Right cardiac atrium (tissue), 5 donors: ENCODE data around the gene CNTN4. TPM values are rescaled to one million over a fixed set of nuclear protein-coding genes. Genes with fewer than 3 reads are reported as not detected.
A peak's percentile ranks its signal among the peaks of the same experiment; 100 is the strongest.

Source experiments
- ATAC-seq, 2 donors: fragments of 200-7000 bp; cut with Tn5 transposase; one replicate each; pipeline versions ENCODE4 v1.8.0 to v1.9.1; 2020; ENCODE audit warnings: moderate library complexity in 2 of 2, mild to moderate bottlenecking in 1 of 2
- DNase-seq, 3 donors: peaks; one replicate each; pipeline ENCODE4 v3.0.0-alpha.2; 2020
- H3K27ac ChIP-seq: one replicate; pipeline ENCODE4 v1.5.1; 2013; ENCODE audit warnings: mild to moderate bottlenecking, low read length, control low read depth, moderate library complexity
- H3K27me3 ChIP-seq: one replicate; pipeline ENCODE4 v1.6.1; 2013; ENCODE audit not compliant: control insufficient read depth, insufficient read depth
- H3K4me1 ChIP-seq: one replicate; pipeline ENCODE4 v1.6.1; 2013; ENCODE audit warnings: low read length; ENCODE audit not compliant: control insufficient read depth, insufficient read depth
- H3K4me3 ChIP-seq: one replicate; pipeline ENCODE4 v1.5.1; 2013; ENCODE audit warnings: low read length, control low read depth
- H3K9me3 ChIP-seq: one replicate; pipeline ENCODE4 v1.6.1; 2013; ENCODE audit warnings: low read length; ENCODE audit not compliant: control insufficient read depth
- WGBS: extraction: QIAGEN DNeasy Blood & Tissue Kit; methylation state at CpG from one replicate; pipeline ENCODE4 v1.1.7; 2013; 5-methylcytosine and 5-hydroxymethylcytosine counted together
- intact Hi-C, 4 donors: fragments of 100-400 bp; cut with DNase I; formaldehyde crosslinking; loops; one replicate each; pipeline versions ENCODE4 v1.11.0 to v1.14.0; 2022 to 2023
- polyA plus RNA-seq: library from polyadenylated mRNA; stranded (reverse); fragments of 200-250 nt; gene quantifications from one replicate; pipeline ENCODE4 v1.2.3, GENCODE V29; 2013
- total RNA-seq, 4 donors: library from RNA; stranded (reverse); fragmentation: NEBNext Ultra II Directional; extraction: Animal tissue kit (Norgen Biotek cat#: 25700); gene quantifications; one replicate each; pipeline ENCODE4 v1.2.1, GENCODE V29; 2021
- donor health status: healthy with polysubstance abuse.
- donor health status: DM: no; HTN: yes; CAD: no.
- donor health status: DM: no; HTN: no; CAD: no.
- donor health status: DM: no; HTN: yes; CAD: no; lungs with severe emphysema.
- donor health status: DM: yes; HTN: yes; CAD: no.

CNTN4 gene
- total and polyA plus RNA-seq, 5 donors = 1.7 to 6.8 (median 2.8) TPM

- no peak for ATAC-seq
- Histone ChIP-seq H3K4me1 (no peaks in the 10 kb centered on the region), H3K27me3 (no peaks in the 10 kb centered on the region), H3K27ac (no peak overlapping the region), H3K9me3 (no peaks in the 10 kb centered on the region), H3K4me3 (no peak overlapping the region)
- intact Hi-C loops = no loop called here
- DNase-seq = no peak
- 93% methylated on average over 5 of the region's 5 CpGs for WGBS
These were observed 607.6 kb downstream of the CNTN4 start for GRCh38 chr3:2706144-2706835.

GRCh38 chr3:2706836-2707210 lies 608.2 kb downstream of the CNTN4 start:
- no peak for DNase-seq
- ATAC-seq = no peak
- H3K4me1 ChIP-seq = no peaks in the 10 kb centered on the region
- WGBS = 93% methylated on average over 3 of the region's 3 CpGs
- intact Hi-C loops = no loop called here
- H3K27ac ChIP-seq = no peak overlapping the region
- no peaks in the 10 kb centered on the region for H3K9me3 ChIP-seq
- no peaks in the 10 kb centered on the region for H3K27me3 ChIP-seq
- H3K4me3 ChIP-seq = no peak overlapping the region

GRCh38 chr3:2711081-2711480 lies 612.4 kb downstream of the CNTN4 start:
- intact Hi-C loops = no loop called here
- Histone ChIP-seq H3K27me3 (no peaks in the 10 kb centered on the region), H3K9me3 (no peaks in the 10 kb centered on the region), H3K4me3 (no peak overlapping the region), H3K4me1 (no peaks in the 10 kb centered on the region), H3K27ac (no peak overlapping the region)
- peak in 1 of 3 donors; percentile 40 for DNase-seq
- ATAC-seq = no peak
- 45% methylated on average over 3 of the region's 3 CpGs for WGBS

- no peak overlapping the region for H3K4me3 ChIP-seq
- WGBS = 86% methylated on average over 1 of the region's 1 CpG
- intact Hi-C loops = no loop called here
- ATAC-seq (no peak), DNase-seq (no peak)
- H3K4me1 ChIP-seq = no peaks in the 10 kb centered on the region
- H3K27ac ChIP-seq = no peak overlapping the region
- no peaks in the 10 kb centered on the region for H3K9me3 ChIP-seq
- H3K27me3 ChIP-seq = no peaks in the 10 kb centered on the region
These were observed 615.3 kb downstream of the CNTN4 start for GRCh38 chr3:2713923-2714322.

GRCh38 chr3:2714834-2715233 lies 616.2 kb downstream of the CNTN4 start:
- no peak for ATAC-seq
- Histone ChIP-seq H3K4me1 (no peaks in the 10 kb centered on the region), H3K27me3 (no peaks in the 10 kb centered on the region), H3K9me3 (no peaks in the 10 kb centered on the region), H3K27ac (no peak overlapping the region), H3K4me3 (no peak overlapping the region)
- intact Hi-C loops = no loop called here
- 78% methylated on average over 5 of the region's 5 CpGs for WGBS
- no peak for DNase-seq

GRCh38 chr3:2727101-2727500 lies 628.4 kb downstream of the CNTN4 start:
- Histone ChIP-seq H3K9me3 (no peaks in the 10 kb centered on the region), H3K4me1 (peaks cover 2% of the 10 kb centered on the region), H3K27me3 (no peaks in the 10 kb centered on the region), H3K27ac (no peak overlapping the region), H3K4me3 (no peak overlapping the region)
- intact Hi-C loops = no loop called here
- WGBS = 61% methylated on average over 3 of the region's 3 CpGs
- no peak for DNase-seq
- ATAC-seq = no peak

GRCh38 chr3:2727610-2728318 lies 629.1 kb downstream of the CNTN4 start:
- no peak for DNase-seq
- 61% methylated on average over 8 of the region's 8 CpGs for WGBS
- Histone ChIP-seq H3K9me3 (no peaks in the 10 kb centered on the region), H3K4me1 (peaks cover 2% of the 10 kb centered on the region), H3K27me3 (no peaks in the 10 kb centered on the region), H3K27ac (no peak overlapping the region), H3K4me3 (no peak overlapping the region)
- intact Hi-C loops = no loop called here
- ATAC-seq = no peak

- no peaks in the 10 kb centered on the region for H3K9me3 ChIP-seq
- ATAC-seq = no peak
- H3K4me1 ChIP-seq = no peaks in the 10 kb centered on the region
- no peak overlapping the region for H3K27ac ChIP-seq
- 66% methylated on average over 2 of the region's 2 CpGs for WGBS
- no peak overlapping the region for H3K4me3 ChIP-seq
- no peaks in the 10 kb centered on the region for H3K27me3 ChIP-seq
- no peak for DNase-seq
- intact Hi-C loops = no loop called here
These were observed 633.2 kb downstream of the CNTN4 start for GRCh38 chr3:2731843-2732242.

GRCh38 chr3:2735392-2735894 lies 636.8 kb downstream of the CNTN4 start:
- Histone ChIP-seq H3K9me3 (no peaks in the 10 kb centered on the region), H3K27ac (no peak overlapping the region), H3K4me3 (no peak overlapping the region), H3K4me1 (no peaks in the 10 kb centered on the region), H3K27me3 (no peaks in the 10 kb centered on the region)
- DNase-seq = no peak
- intact Hi-C loops = no loop called here
- 84% methylated on average over 7 of the region's 7 CpGs for WGBS
- no peak for ATAC-seq

- no peak for ATAC-seq
- Histone ChIP-seq H3K27ac (no peak overlapping the region), H3K4me3 (no peak overlapping the region), H3K4me1 (no peaks in the 10 kb centered on the region), H3K27me3 (no peaks in the 10 kb centered on the region), H3K9me3 (no peaks in the 10 kb centered on the region)
- 44% methylated on average over 3 of the region's 3 CpGs for WGBS
- DNase-seq = no peak
- intact Hi-C loops = no loop called here
These were observed 642.9 kb downstream of the CNTN4 start for GRCh38 chr3:2741516-2741915.

- no peak overlapping the region for H3K4me3 ChIP-seq
- no peak for ATAC-seq
- intact Hi-C loops = no loop called here
- no peaks in the 10 kb centered on the region for H3K27me3 ChIP-seq
- WGBS = 25% methylated on average over 9 of the region's 9 CpGs
- no peaks in the 10 kb centered on the region for H3K4me1 ChIP-seq
- no peak for DNase-seq
- no peak overlapping the region for H3K27ac ChIP-seq
- H3K9me3 ChIP-seq = no peaks in the 10 kb centered on the region
These were observed 666.4 kb downstream of the CNTN4 start for GRCh38 chr3:2765002-2765579.
